SK-N-SH (cell line): ENCODE data around the gene PDK4. TPM values are rescaled to one million over a fixed set of nuclear protein-coding genes. Genes with fewer than 3 reads are reported as not detected.
"Not testable (repeated sequence)": the region's sequence is repeated elsewhere in the genome, so short reads cannot be mapped to it uniquely, and the experiment has no call there.

Experiments
- CTCF ChIA-PET: fragments of 300-600, 350-600 bp; formaldehyde crosslinking; extraction: SDS; loops from one replicate; lab custom pipeline; 2021; lab: Yijun Ruan, JAX
- POLR2A ChIA-PET: fragments of 350-600 bp; sonication (Branson Sonifier 250); formaldehyde crosslinking; extraction: SDS; loops from one replicate; lab custom pipeline; 2020; ENCODE audit warnings: antibody characterized with exemption, inconsistent platforms; lab: Yijun Ruan, JAX
- DNase-seq: peaks from one replicate; pipeline ENCODE4 v3.0.0; 2012
- H2AFZ ChIP-seq: fragments of 200-600 bp; sonication (generic); 2 replicates; pipeline ENCODE4 v1.8.1; 2016; ENCODE audit warnings: antibody characterized with exemption, mild to moderate bottlenecking, low read depth
- H3F3A ChIP-seq: fragments of 200-600 bp; sonication (generic); replicated peaks from 2 replicates; pipeline ENCODE3; 2016; ENCODE audit warnings: antibody characterized with exemption, mild to moderate bottlenecking; ENCODE audit not compliant: insufficient read depth
- H3K27ac ChIP-seq, 2 experiments: fragments of 200-500 bp in 1 of 2; fragments of 200-600 bp in 1 of 2; sonication (Bioruptor generic) in 1 of 2; sonication (generic), shearing (Covaris generic) in 1 of 2; 2 replicates each; pipeline versions ENCODE4 v1.5.1 to v1.6.1; 2014 to 2016; ENCODE audit warnings: low read depth in 2 of 2, inconsistent platforms in 1 of 2, low read length in 1 of 2, mild to moderate bottlenecking in 1 of 2, mixed read lengths in 1 of 2
- H3K27me3 ChIP-seq: fragments of 200-600 bp; sonication (generic), shearing (Covaris generic); 2 replicates; pipeline ENCODE4 v1.6.1; 2016; ENCODE audit warnings: mixed run types; ENCODE audit not compliant: insufficient read depth
- H3K36me3 ChIP-seq, 2 experiments: fragments of 200-500 bp in 1 of 2; fragments of 200-600 bp in 1 of 2; sonication (Bioruptor generic) in 1 of 2; sonication (generic) in 1 of 2; replicated peaks in 1 of 2; 2 replicates each; pipeline versions ENCODE3 to v1.5.1; 2014 to 2016; ENCODE audit warnings: low read length in 1 of 2, mild to moderate bottlenecking in 1 of 2; ENCODE audit not compliant: insufficient read depth in 2 of 2, control insufficient read depth in 1 of 2
- H3K4me1 ChIP-seq, 2 experiments: fragments of 200-500 bp in 1 of 2; fragments of 200-600 bp in 1 of 2; sonication (Bioruptor generic) in 1 of 2; sonication (generic), shearing (Covaris generic) in 1 of 2; 2 replicates each; pipeline versions ENCODE4 v1.5.1 to v1.6.1; 2014 to 2016; ENCODE audit warnings: low read depth in 1 of 2, low read length in 1 of 2, mixed run types in 1 of 2; ENCODE audit not compliant: insufficient read depth in 2 of 2, control insufficient read depth in 1 of 2
- H3K4me2 ChIP-seq: fragments of 200-600 bp; sonication (generic), shearing (Covaris generic); 2 replicates; pipeline ENCODE4 v1.6.1; 2017; ENCODE audit warnings: mixed run types
- H3K4me3 ChIP-seq, 2 experiments: fragments of 200-500 bp in 1 of 2; fragments of 200-600 bp in 1 of 2; sonication (Bioruptor generic) in 1 of 2; sonication (generic), shearing (Covaris generic) in 1 of 2; 2 replicates each; pipeline versions ENCODE4 v1.5.1 to v1.8.1; 2014 to 2016; ENCODE audit warnings: low read depth in 2 of 2, inconsistent platforms in 1 of 2, low read length in 1 of 2, mild to moderate bottlenecking in 1 of 2, mixed read lengths in 1 of 2, moderate library complexity in 1 of 2
- H3K79me2 ChIP-seq: fragments of 200-600 bp; sonication (generic); 2 replicates; pipeline ENCODE4 v1.8.1; 2017; ENCODE audit warnings: mild to moderate bottlenecking; ENCODE audit not compliant: insufficient read depth
- H3K9ac ChIP-seq: fragments of 200-600 bp; sonication (generic); 2 replicates; pipeline ENCODE4 v1.6.1; 2017; ENCODE audit warnings: mixed run types
- H3K9me2 ChIP-seq: fragments of 200-600 bp; sonication (generic); 2 replicates; pipeline ENCODE4 v1.6.1; 2017; ENCODE audit warnings: mixed run types
- H3K9me3 ChIP-seq: fragments of 200-600 bp; sonication (generic); 2 replicates; pipeline ENCODE4 v1.6.1; 2017; ENCODE audit warnings: mixed run types, mild to moderate bottlenecking, moderate library complexity
- H4K20me1 ChIP-seq: fragments of 200-600 bp; sonication (generic); 2 replicates; pipeline ENCODE4 v1.6.1; 2017; ENCODE audit warnings: mild to moderate bottlenecking, mixed run types; ENCODE audit not compliant: insufficient read depth
- CHD2 ChIP-seq: fragments of 150-350 bp; IDR thresholded peaks from 2 replicates; pipeline ENCODE4 v1.6.1; 2018; ENCODE audit warnings: low read length; ENCODE audit not compliant: partially characterized antibody
- EP300 ChIP-seq, 2 experiments: IDR thresholded peaks; 2 replicates each; pipeline versions ENCODE4 v1.4.0 to v1.6.1; 2012; ENCODE audit warnings: borderline replicate concordance in 1 of 2, low read depth in 1 of 2, low read length in 1 of 2
- EZH2phosphoT487 ChIP-seq: fragments of 200-600 bp; sonication (generic); IDR thresholded peaks from 2 replicates; pipeline ENCODE4 v1.6.1; 2017; ENCODE audit warnings: low read depth, mixed run types, mild to moderate bottlenecking, antibody characterized with exemption, moderate library complexity, borderline replicate concordance
- FOSL2 ChIP-seq: IDR thresholded peaks from 2 replicates; pipeline ENCODE4 v1.4.0; 2012; ENCODE audit warnings: low read depth, mild to moderate bottlenecking, moderate library complexity, borderline replicate concordance
- FOXJ3 ChIP-seq: sonication (generic); formaldehyde crosslinking; IDR thresholded peaks from 2 replicates; pipeline ENCODE4 v1.5.1; 2020; ENCODE audit warnings: mild to moderate bottlenecking, missing genetic modification reagents
- FOXM1 ChIP-seq: IDR thresholded peaks from 2 replicates; pipeline ENCODE4 v1.4.0; 2012; ENCODE audit warnings: low read depth, mild to moderate bottlenecking
- GATA2 ChIP-seq: sonication (generic); formaldehyde crosslinking; IDR thresholded peaks from 2 replicates; pipeline ENCODE4 v1.5.0; 2020; ENCODE audit warnings: mild to moderate bottlenecking, missing genetic modification reagents
- JUND ChIP-seq: IDR thresholded peaks from 2 replicates; pipeline ENCODE4 v1.4.0; 2012
- NRF1 ChIP-seq: IDR thresholded peaks from 2 replicates; pipeline ENCODE4 v1.6.1; 2012; ENCODE audit warnings: low read depth, mild to moderate bottlenecking, low read length
- POLR2AphosphoS5 ChIP-seq: IDR thresholded peaks from 2 replicates; pipeline ENCODE4 v1.6.1; 2012; ENCODE audit warnings: low read depth, low read length
- RAD21 ChIP-seq: IDR thresholded peaks from 2 replicates; pipeline ENCODE4 v1.6.1; 2012; ENCODE audit warnings: mild to moderate bottlenecking, low read length
- RFX5 ChIP-seq: IDR thresholded peaks from 2 replicates; pipeline ENCODE4 v1.6.1; 2012; ENCODE audit warnings: mild to moderate bottlenecking, improper control_type of control experiment, low read length
- RXRA ChIP-seq: IDR thresholded peaks from 2 replicates; pipeline ENCODE4 v1.4.0; 2012; ENCODE audit warnings: low read depth, mild to moderate bottlenecking, borderline replicate concordance
- SIN3A ChIP-seq: IDR thresholded peaks from 2 replicates; pipeline ENCODE4 v1.6.1; 2012; ENCODE audit warnings: low read depth, mild to moderate bottlenecking, low read length, moderate library complexity, borderline replicate concordance
- SMC3 ChIP-seq: IDR thresholded peaks from 2 replicates; pipeline ENCODE4 v1.6.1; 2012; ENCODE audit warnings: low read depth, low read length, improper control_type of control experiment
- TCF12 ChIP-seq: IDR thresholded peaks from 2 replicates; pipeline ENCODE4 v1.4.0; 2012
- WGBS: methylation state at CpG from one replicate; pipeline ENCODE4 v1.1.6; 2017; ENCODE audit warnings: low lambda C conversion rate; 5-methylcytosine and 5-hydroxymethylcytosine counted together
- polyA plus RNA-seq, 3 experiments: library from polyadenylated mRNA; depleted of rRNA; stranded (reverse); fragments of >200 nt; gene quantifications; 2 replicates each; pipeline ENCODE4 v1.2.3, GENCODE V29; 2012
- TF ChIP-seq, protein P1 (sequence below): IDR thresholded peaks from 2 replicates; pipeline ENCODE4 v1.4.0; 2012; ENCODE audit warnings: low read depth, borderline replicate concordance
- TF ChIP-seq, protein P2 (sequence below): IDR thresholded peaks from 2 replicates; pipeline ENCODE4; 2012
- TF ChIP-seq, protein P3 (sequence below): IDR thresholded peaks from 2 replicates; pipeline ENCODE4 v1.4.0; 2012; ENCODE audit warnings: low read depth, borderline replicate concordance
- TF ChIP-seq, protein P4 (sequence below): fragments of 200-600 bp; sonication (generic); IDR thresholded peaks from 2 replicates; pipeline ENCODE4 v1.6.1; 2017; ENCODE audit warnings: antibody characterized with exemption, mild to moderate bottlenecking, moderate library complexity

The PDK4 gene
- polyA plus RNA-seq, 1 of the 3 experiments (the other 2 are of a cell fraction): 0.13 TPM

DNA sequence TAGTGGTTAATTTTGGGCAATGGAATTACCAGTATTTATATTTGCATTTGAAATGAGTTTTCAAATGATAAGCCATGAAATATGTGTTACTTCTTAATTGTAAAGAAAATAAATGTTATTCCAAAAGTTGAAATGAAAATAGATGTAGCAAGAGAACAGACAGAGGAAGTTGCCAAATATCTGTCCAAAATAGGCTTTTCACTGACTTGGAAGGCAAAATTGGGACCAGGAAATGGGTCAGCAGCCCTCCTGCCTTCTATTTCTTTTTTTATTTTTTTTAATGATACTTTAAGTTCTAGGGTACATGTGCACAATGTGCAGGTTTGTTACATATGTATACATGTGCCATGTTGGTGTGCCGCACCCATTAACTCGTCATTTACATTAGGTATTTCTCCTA is 8.1 kb upstream of the PDK4 start:
- H3K9ac ChIP-seq, H3K4me3 ChIP-seq, H4K20me1 ChIP-seq, H3K27ac ChIP-seq, H3K4me2 ChIP-seq, CTCF ChIA-PET, H3K79me2 ChIP-seq, H3K36me3 ChIP-seq, H2AFZ ChIP-seq, POLR2A ChIA-PET, H3K9me3 ChIP-seq, H3K27me3 ChIP-seq, H3K9me2 ChIP-seq, DNase-seq, H3K4me1 ChIP-seq, H3F3A ChIP-seq: not testable (repeated sequence)
- 40% methylated on average over 2 of the region's 2 CpGs for WGBS

DNA sequence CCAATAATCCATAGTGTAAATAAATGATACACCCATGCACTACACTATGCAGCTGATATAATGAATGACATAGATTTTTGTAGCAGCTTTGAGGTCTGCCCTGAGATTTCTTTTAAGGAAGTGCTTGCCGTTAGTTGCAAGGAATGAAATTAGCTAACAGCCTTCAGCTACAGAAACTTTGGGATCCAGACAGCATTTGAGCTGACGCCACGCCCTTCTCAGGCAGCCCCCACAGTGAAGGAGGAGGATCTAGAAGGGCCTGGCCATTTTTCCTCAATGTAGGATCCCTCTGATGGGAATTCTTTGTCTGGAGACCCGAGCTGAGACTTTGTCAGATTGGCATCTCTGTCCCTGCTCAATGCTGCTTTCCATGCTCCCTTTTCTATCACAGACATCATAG is 6.1 kb upstream of the PDK4 start:
- ChIA-PET POLR2A (no interaction called here), CTCF (interaction anchor here (1.4 kb wide), 1 partner anchor 19 kb away, joined by 3 read pairs; no protein-coding TSS in a partner anchor)
- H3K27me3 ChIP-seq: no peaks in the 10 kb centered on the region
- H4K20me1 ChIP-seq: no peaks in the 10 kb centered on the region
- no peak overlapping the region for H2AFZ ChIP-seq
- no peaks in the 10 kb centered on the region for H3F3A ChIP-seq
- no peaks in the 10 kb centered on the region for H3K9me3 ChIP-seq
- H3K9me2 ChIP-seq: no peaks in the 10 kb centered on the region
- no peak overlapping the region for H3K27ac ChIP-seq
- no peaks in the 10 kb centered on the region for H3K4me1 ChIP-seq
- no peaks in the 10 kb centered on the region for H3K79me2 ChIP-seq
- no peak for DNase-seq
- WGBS: 20% methylated on average over 4 of the region's 4 CpGs
- H3K4me3 ChIP-seq: no peak overlapping the region
- no peaks in the 10 kb centered on the region for H3K36me3 ChIP-seq
- H3K9ac ChIP-seq: no peak overlapping the region
- no peak overlapping the region for H3K4me2 ChIP-seq
- TF ChIP-seq RXRA (no peak), FOXM1 (no peak), EP300 (IDR thresholded peaks at IDR 0.05; ENCODE audit: borderline replicate concordance in 1 of 2, low read depth in 1 of 2, low read length in 1 of 2) (no peak), GATA2 (no peak), EZH2phosphoT487 (no peak), FOXJ3 (CRISPR knock-in tag) (no peak), NRF1 (no peak), POLR2AphosphoS5 (no peak), SMC3 (no peak), CHD2 (no peak), FOSL2 (no peak), RFX5 (no peak), RAD21 (no peak), SIN3A (no peak), TCF12 (no peak), JUND (no peak)
- TF ChIP-seq, protein P1, sequence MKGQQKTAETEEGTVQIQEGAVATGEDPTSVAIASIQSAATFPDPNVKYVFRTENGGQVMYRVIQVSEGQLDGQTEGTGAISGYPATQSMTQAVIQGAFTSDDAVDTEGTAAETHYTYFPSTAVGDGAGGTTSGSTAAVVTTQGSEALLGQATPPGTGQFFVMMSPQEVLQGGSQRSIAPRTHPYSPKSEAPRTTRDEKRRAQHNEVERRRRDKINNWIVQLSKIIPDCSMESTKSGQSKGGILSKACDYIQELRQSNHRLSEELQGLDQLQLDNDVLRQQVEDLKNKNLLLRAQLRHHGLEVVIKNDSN: no peak
- TF ChIP-seq, protein P2, sequence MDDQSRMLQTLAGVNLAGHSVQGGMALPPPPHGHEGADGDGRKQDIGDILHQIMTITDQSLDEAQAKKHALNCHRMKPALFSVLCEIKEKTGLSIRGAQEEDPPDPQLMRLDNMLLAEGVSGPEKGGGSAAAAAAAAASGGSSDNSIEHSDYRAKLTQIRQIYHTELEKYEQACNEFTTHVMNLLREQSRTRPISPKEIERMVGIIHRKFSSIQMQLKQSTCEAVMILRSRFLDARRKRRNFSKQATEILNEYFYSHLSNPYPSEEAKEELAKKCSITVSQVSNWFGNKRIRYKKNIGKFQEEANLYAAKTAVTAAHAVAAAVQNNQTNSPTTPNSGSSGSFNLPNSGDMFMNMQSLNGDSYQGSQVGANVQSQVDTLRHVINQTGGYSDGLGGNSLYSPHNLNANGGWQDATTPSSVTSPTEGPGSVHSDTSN: no peak
- TF ChIP-seq, protein P3, sequence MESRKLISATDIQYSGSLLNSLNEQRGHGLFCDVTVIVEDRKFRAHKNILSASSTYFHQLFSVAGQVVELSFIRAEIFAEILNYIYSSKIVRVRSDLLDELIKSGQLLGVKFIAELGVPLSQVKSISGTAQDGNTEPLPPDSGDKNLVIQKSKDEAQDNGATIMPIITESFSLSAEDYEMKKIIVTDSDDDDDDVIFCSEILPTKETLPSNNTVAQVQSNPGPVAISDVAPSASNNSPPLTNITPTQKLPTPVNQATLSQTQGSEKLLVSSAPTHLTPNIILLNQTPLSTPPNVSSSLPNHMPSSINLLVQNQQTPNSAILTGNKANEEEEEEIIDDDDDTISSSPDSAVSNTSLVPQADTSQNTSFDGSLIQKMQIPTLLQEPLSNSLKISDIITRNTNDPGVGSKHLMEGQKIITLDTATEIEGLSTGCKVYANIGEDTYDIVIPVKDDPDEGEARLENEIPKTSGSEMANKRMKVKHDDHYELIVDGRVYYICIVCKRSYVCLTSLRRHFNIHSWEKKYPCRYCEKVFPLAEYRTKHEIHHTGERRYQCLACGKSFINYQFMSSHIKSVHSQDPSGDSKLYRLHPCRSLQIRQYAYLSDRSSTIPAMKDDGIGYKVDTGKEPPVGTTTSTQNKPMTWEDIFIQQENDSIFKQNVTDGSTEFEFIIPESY: no peak
- TF ChIP-seq, protein P4, sequence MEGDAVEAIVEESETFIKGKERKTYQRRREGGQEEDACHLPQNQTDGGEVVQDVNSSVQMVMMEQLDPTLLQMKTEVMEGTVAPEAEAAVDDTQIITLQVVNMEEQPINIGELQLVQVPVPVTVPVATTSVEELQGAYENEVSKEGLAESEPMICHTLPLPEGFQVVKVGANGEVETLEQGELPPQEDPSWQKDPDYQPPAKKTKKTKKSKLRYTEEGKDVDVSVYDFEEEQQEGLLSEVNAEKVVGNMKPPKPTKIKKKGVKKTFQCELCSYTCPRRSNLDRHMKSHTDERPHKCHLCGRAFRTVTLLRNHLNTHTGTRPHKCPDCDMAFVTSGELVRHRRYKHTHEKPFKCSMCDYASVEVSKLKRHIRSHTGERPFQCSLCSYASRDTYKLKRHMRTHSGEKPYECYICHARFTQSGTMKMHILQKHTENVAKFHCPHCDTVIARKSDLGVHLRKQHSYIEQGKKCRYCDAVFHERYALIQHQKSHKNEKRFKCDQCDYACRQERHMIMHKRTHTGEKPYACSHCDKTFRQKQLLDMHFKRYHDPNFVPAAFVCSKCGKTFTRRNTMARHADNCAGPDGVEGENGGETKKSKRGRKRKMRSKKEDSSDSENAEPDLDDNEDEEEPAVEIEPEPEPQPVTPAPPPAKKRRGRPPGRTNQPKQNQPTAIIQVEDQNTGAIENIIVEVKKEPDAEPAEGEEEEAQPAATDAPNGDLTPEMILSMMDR: no peak
